ENCODE data around the gene CA9. TPM values are rescaled to one million over a fixed set of nuclear protein-coding genes. Genes with fewer than 3 reads are reported as not detected.

CA9 gene
- total and polyA plus RNA-seq, 2 donors (not counting 3 experiments of a cell fraction or from before 2014, with no cell fraction given) = 0.18 TPM; not detected in 1

GRCh38 chr9:35635730-35636129 lies 38.0 kb upstream of the CA9 start:
- H3K4me3 ChIP-seq (replicated peaks in 1 of 3; ENCODE audit: insufficient read depth in 1 of 3, low read depth in 1 of 3, low read length in 3 of 3) = no peak overlapping the region
- POLR2A ChIA-PET = no interaction called here

DNA sequence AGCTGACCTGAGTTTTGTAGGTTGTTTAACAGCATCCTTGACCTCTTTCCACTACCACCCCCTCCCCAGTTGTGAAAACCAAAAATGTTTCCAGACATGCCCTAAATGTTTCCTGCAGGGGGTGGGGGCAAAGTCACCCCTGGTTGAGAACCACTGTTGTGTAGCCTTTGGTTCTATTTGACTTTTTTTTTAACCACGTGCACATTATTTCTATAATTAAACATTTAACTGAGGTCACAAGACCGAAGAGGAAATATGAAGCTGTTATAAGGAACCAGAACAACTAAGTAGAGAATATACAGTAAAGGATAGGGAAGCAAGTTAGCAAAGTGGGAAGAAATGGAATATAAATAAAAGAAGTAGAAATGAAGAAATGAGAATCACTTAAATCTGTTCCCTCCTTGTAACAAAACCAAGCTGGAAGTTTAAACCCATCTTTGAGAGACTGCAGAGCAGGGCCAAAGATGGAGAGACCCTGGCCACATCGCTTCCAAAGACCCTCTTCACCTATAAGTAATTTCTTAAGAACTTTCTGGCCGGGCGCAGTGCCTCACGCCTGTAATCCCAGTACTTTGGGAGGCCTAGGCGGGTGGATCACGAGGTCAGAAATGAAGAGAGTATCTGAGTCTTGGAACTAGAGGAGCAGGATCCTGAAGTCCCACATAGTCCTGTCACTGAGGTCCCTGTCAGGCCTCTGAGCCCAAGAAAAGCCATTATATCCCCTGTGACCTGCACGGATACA lies 37.4 kb upstream of the CA9 start:
- H3K79me2 ChIP-seq (ENCODE audit: control insufficient read depth, insufficient read depth, low read length) = no peaks in the 10 kb centered on the region
- no TSS peak for BruUV-seq (replicated peaks)
- H3K4me3 ChIP-seq (replicated peaks in 1 of 3; ENCODE audit: insufficient read depth in 1 of 3, low read depth in 1 of 3, low read length in 3 of 3) = no peak overlapping the region
- no peak for TF ChIP-seq MYC (IDR thresholded peaks at IDR 0.05; ENCODE audit: low read depth, low read length)
- no peak for TF ChIP-seq FOS (IDR thresholded peaks at IDR 0.05; ENCODE audit: borderline replicate concordance, insufficient read depth, low read length)
- no peak for TF ChIP-seq POLR2A (IDR thresholded peaks at IDR 0.05; ENCODE audit: low read depth, low read length)
- TF ChIP-seq JUN (IDR thresholded peaks at IDR 0.05; ENCODE audit: borderline replicate concordance, insufficient read depth, insufficient read length, low read depth) = no peak
- TF ChIP-seq EZH2 (IDR thresholded peaks at IDR 0.05; ENCODE audit: borderline replicate concordance, low read depth, low read length, severe bottlenecking) = no peak
- TF ChIP-seq GATA2 (IDR thresholded peaks at IDR 0.05; ENCODE audit: insufficient read depth, insufficient read length, low read depth, low read length) = no peak
- no peak for TF ChIP-seq MAX (IDR thresholded peaks at IDR 0.05; ENCODE audit: insufficient read depth, insufficient read length)
- no peak for TF ChIP-seq POLR2AphosphoS5 (IDR thresholded peaks at IDR 0.05; ENCODE audit: insufficient read depth, low read depth, low read length)
- no peak for TF ChIP-seq CTCF (IDR thresholded peaks at IDR 0.05; ENCODE audit: extremely low read depth in 1 of 2, insufficient read depth in 1 of 2, low read depth in 1 of 2, low read length in 2 of 2)
- no peak overlapping the region for H2AFZ ChIP-seq (ENCODE audit: low read depth, low read length)
- dilution Hi-C loops (cut with MboI; ENCODE audit: extremely low pct_ligation_motif_present, low sequenced_read_pairs) = no loop called here
- DNase-seq (ENCODE audit: low read depth, low spot score) (no peak), FAIRE-seq (no peak)
- intact Hi-C loops (cut with micrococcal nuclease) = no loop called here
- no peaks in the 10 kb centered on the region for H3K9me1 ChIP-seq (replicated peaks; ENCODE audit: control insufficient read depth, extremely low read depth, insufficient read depth, low read length)
- no peak overlapping the region for H3K27ac ChIP-seq (ENCODE audit: insufficient read depth, low read depth, low read length)
- H3K4me1 ChIP-seq (ENCODE audit: control insufficient read depth, extremely low read depth, insufficient read depth, low read length) = no peaks in the 10 kb centered on the region
- H4K20me1 ChIP-seq (replicated peaks; ENCODE audit: control insufficient read depth, extremely low read depth, insufficient read depth, low read length) = no peaks in the 10 kb centered on the region
- no peaks in the 10 kb centered on the region for H3K36me3 ChIP-seq (ENCODE audit: control insufficient read depth in 2 of 2, extremely low read depth in 1 of 2, insufficient read depth in 2 of 2, low read length in 2 of 2)
- ChIA-PET CTCF (interaction anchor here (1.5 kb wide), 1 partner anchor 22 kb away, joined by 4 read pairs; the partner anchor contains the start of genes CCDC107 and RMRP), POLR2A (no interaction called here)
- peaks cover 6 to 8% of the 10 kb centered on the region in 2 experiments for H3K27me3 ChIP-seq (ENCODE audit: control insufficient read depth in 2 of 2, insufficient read depth in 2 of 2, low read length in 2 of 2)
- H3K9ac ChIP-seq (replicated peaks; ENCODE audit: extremely low read depth, insufficient read depth, low read length) = no peak overlapping the region
- no peaks in the 10 kb centered on the region for H3K9me3 ChIP-seq (replicated peaks; ENCODE audit: control insufficient read depth, insufficient read depth, low read length)
- H3K4me2 ChIP-seq (ENCODE audit: insufficient read depth, low read length) = no peak overlapping the region

More at GRCh38 chr9:35635730-35636129, 38.0 kb upstream of the CA9 start:
- H3K79me2 ChIP-seq (ENCODE audit: control insufficient read depth, insufficient read depth, low read length) = no peaks in the 10 kb centered on the region
- no peak for DNase-seq (ENCODE audit: low read depth, low spot score)
- no peaks in the 10 kb centered on the region for H4K20me1 ChIP-seq (replicated peaks; ENCODE audit: control insufficient read depth, extremely low read depth, insufficient read depth, low read length)
- CTCF ChIA-PET = interaction anchor here (1.5 kb wide), 1 partner anchor 22 kb away, joined by 4 read pairs; the partner anchor contains the start of genes CCDC107 and RMRP
- BruUV-seq (replicated peaks) = no TSS peak
- H3K4me1 ChIP-seq (ENCODE audit: control insufficient read depth, extremely low read depth, insufficient read depth, low read length) = no peaks in the 10 kb centered on the region
- TF ChIP-seq POLR2AphosphoS5 (IDR thresholded peaks at IDR 0.05; ENCODE audit: insufficient read depth, low read depth, low read length) (no peak), FOS (IDR thresholded peaks at IDR 0.05; ENCODE audit: borderline replicate concordance, insufficient read depth, low read length) (no peak)
- H3K9me3 ChIP-seq (replicated peaks; ENCODE audit: control insufficient read depth, insufficient read depth, low read length) = no peaks in the 10 kb centered on the region
- H3K27me3 ChIP-seq (ENCODE audit: control insufficient read depth in 2 of 2, insufficient read depth in 2 of 2, low read length in 2 of 2) = peaks cover 6 to 8% of the 10 kb centered on the region in 2 experiments
- peak; percentile 12 for FAIRE-seq
- H3K9me1 ChIP-seq (replicated peaks; ENCODE audit: control insufficient read depth, extremely low read depth, insufficient read depth, low read length) = no peaks in the 10 kb centered on the region
- no peak overlapping the region for H3K9ac ChIP-seq (replicated peaks; ENCODE audit: extremely low read depth, insufficient read depth, low read length)
- H3K36me3 ChIP-seq (ENCODE audit: control insufficient read depth in 2 of 2, extremely low read depth in 1 of 2, insufficient read depth in 2 of 2, low read length in 2 of 2) = no peaks in the 10 kb centered on the region
- no peak overlapping the region for H3K4me2 ChIP-seq (ENCODE audit: insufficient read depth, low read length)
- dilution Hi-C loops (cut with MboI; ENCODE audit: extremely low pct_ligation_motif_present, low sequenced_read_pairs) (no loop called here), intact Hi-C loops (cut with micrococcal nuclease) (no loop called here)
- no peak overlapping the region for H3K27ac ChIP-seq (ENCODE audit: insufficient read depth, low read depth, low read length)
- no peak overlapping the region for H2AFZ ChIP-seq (ENCODE audit: low read depth, low read length)
